NT2/D1 (cell line): ENCODE results near the gene GNG8.

Source experiments
- SUZ12 ChIP-seq: IDR thresholded peaks from 2 replicates; pipeline ENCODE4 v1.6.1; 2011; ENCODE audit not compliant: insufficient read length, insufficient read depth; ENCODE audit errors: extremely low read depth
- YY1 ChIP-seq: IDR thresholded peaks from 2 replicates; pipeline ENCODE4 v1.6.1; 2011; ENCODE audit not compliant: insufficient read length, insufficient read depth

DNA sequence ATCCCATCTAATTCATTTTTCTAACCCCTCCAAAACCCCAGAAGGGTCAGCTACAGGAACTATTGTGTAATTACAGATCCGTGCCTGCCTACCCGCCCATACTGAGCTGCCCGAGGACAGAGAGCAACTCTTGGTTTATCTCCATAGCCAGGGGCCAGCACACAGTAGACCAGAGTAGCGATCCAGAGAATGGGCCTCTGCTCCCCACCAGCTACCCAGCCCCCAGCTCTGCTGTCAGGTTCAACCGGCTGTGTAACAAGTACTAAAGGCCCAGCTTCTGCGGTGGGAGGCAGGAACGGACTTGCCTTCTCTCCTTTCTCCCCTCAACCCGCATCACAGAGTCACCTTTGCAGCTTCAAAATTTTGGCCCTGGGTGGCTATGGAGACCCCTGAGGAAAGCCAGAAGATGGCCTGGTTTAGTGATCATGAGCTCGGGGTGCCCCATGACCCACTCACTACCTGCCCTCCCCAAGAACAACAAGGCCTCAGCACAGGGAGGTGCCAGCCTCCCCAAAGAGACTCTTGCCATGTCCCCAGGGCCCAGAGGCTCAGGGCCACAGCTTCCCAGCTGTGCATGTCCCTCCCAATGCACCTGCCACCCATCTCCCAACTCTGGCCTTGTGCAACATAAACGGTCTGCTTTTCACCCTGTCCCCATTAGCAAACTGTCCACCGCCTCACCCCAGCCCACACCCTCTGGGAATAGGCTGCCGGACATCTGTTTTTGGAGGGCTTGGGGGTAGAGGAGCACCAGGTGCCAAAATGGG lies 29.1 kb downstream of the GNG8 start:
- TF ChIP-seq YY1 (no peak), SUZ12 (no peak)
